H9 (cell line): ENCODE results near the gene PNRC1. TPM values are rescaled to one million over a fixed set of nuclear protein-coding genes. Genes with fewer than 3 reads are reported as not detected.

Experiments
- DNase-seq: peaks from one replicate; pipeline ENCODE4 v3.0.0-alpha.2; 2017
- H2AFZ ChIP-seq: one replicate; pipeline ENCODE4 v1.6.1; 2013; ENCODE audit warnings: mild to moderate bottlenecking, low read length, control low read depth, moderate library complexity
- H2AK5ac ChIP-seq: 2 replicates; pipeline ENCODE4 v1.6.1; 2013; ENCODE audit warnings: low read length, control low read depth, mixed read lengths; ENCODE audit not compliant: insufficient read length
- H2BK120ac ChIP-seq: one replicate; pipeline ENCODE4 v1.6.1; 2013; ENCODE audit warnings: low read depth, mild to moderate bottlenecking, low read length, control low read depth, inconsistent platforms; ENCODE audit not compliant: poor library complexity, severe bottlenecking
- H2BK12ac ChIP-seq: 2 replicates; pipeline ENCODE4 v1.6.1; 2013; ENCODE audit warnings: low read length, control low read depth, mixed read lengths, low read depth; ENCODE audit not compliant: insufficient read length
- H2BK15ac ChIP-seq: 2 replicates; pipeline ENCODE4 v1.6.1; 2013; ENCODE audit warnings: low read depth, low read length, control low read depth
- H2BK20ac ChIP-seq: one replicate; pipeline ENCODE4 v1.6.1; 2013; ENCODE audit warnings: low read depth, mild to moderate bottlenecking, low read length, control low read depth, inconsistent platforms; ENCODE audit not compliant: poor library complexity, severe bottlenecking
- H2BK5ac ChIP-seq: 2 replicates; pipeline ENCODE4 v1.6.1; 2013; ENCODE audit warnings: low read length, control low read depth, mixed read lengths; ENCODE audit not compliant: insufficient read length
- H3K14ac ChIP-seq: 2 replicates; pipeline ENCODE4 v1.6.1; 2013; ENCODE audit warnings: low read length, control low read depth; ENCODE audit not compliant: insufficient read depth
- H3K18ac ChIP-seq: 2 replicates; pipeline ENCODE4 v1.6.1; 2013; ENCODE audit warnings: low read depth, mild to moderate bottlenecking, mixed read lengths, low read length, control low read depth; ENCODE audit not compliant: insufficient read length
- H3K23ac ChIP-seq: 2 replicates; pipeline ENCODE4 v1.6.1; 2013; ENCODE audit warnings: low read length, control low read depth, mixed read lengths, low read depth; ENCODE audit not compliant: insufficient read length
- H3K23me2 ChIP-seq: 2 replicates; pipeline ENCODE4 v1.6.1; 2013; ENCODE audit warnings: low read depth, mild to moderate bottlenecking, mixed read lengths, low read length, control low read depth; ENCODE audit not compliant: insufficient read length, poor library complexity, severe bottlenecking
- H3K27ac ChIP-seq: 2 replicates; pipeline ENCODE4 v1.5.1; 2013; ENCODE audit warnings: low read length, control low read depth, mixed read lengths, low read depth; ENCODE audit not compliant: insufficient read length
- H3K27me3 ChIP-seq: 2 replicates; pipeline ENCODE4 v1.6.1; 2013; ENCODE audit warnings: low read length, control low read depth, inconsistent platforms; ENCODE audit not compliant: insufficient read depth
- H3K4ac ChIP-seq: 2 replicates; pipeline ENCODE4 v1.6.1; 2013; ENCODE audit warnings: low read depth, mild to moderate bottlenecking, control low read depth, inconsistent platforms, low read length, moderate library complexity
- H3K4me1 ChIP-seq: 2 replicates; pipeline ENCODE4 v1.6.1; 2013; ENCODE audit warnings: low read length, control low read depth, inconsistent platforms; ENCODE audit not compliant: insufficient read depth
- H3K4me2 ChIP-seq: 2 replicates; pipeline ENCODE4 v1.6.1; 2013; ENCODE audit warnings: low read length, control low read depth, mixed read lengths; ENCODE audit not compliant: insufficient read length, insufficient read depth
- H3K56ac ChIP-seq: 2 replicates; pipeline ENCODE4 v1.6.1; 2013; ENCODE audit warnings: low read depth, mild to moderate bottlenecking, mixed read lengths, low read length, control low read depth; ENCODE audit not compliant: insufficient read length
- H3K79me1 ChIP-seq: 2 replicates; pipeline ENCODE4 v1.6.1; 2013; ENCODE audit warnings: low read depth, mild to moderate bottlenecking, moderate library complexity, low read length, control low read depth, inconsistent platforms; ENCODE audit not compliant: insufficient read depth, poor library complexity, severe bottlenecking
- H3K79me2 ChIP-seq: 2 replicates; pipeline ENCODE4 v1.6.1; 2013; ENCODE audit warnings: low read length, control low read depth, inconsistent platforms; ENCODE audit not compliant: insufficient read depth
- H3K9ac ChIP-seq: 2 replicates; pipeline ENCODE4 v1.6.1; 2013; ENCODE audit warnings: low read length, control low read depth, mixed read lengths; ENCODE audit not compliant: insufficient read length; ENCODE audit errors: extremely low read depth
- H3K9me3 ChIP-seq: one replicate; pipeline ENCODE4 v1.6.1; 2013; ENCODE audit warnings: low read depth, low read length, inconsistent platforms; ENCODE audit not compliant: control insufficient read depth
- H3T11ph ChIP-seq: one replicate; pipeline ENCODE4 v1.6.1; 2013; ENCODE audit warnings: mild to moderate bottlenecking, low read length, control low read depth, inconsistent platforms
- H4K20me1 ChIP-seq: one replicate; pipeline ENCODE4 v1.6.1; 2013; ENCODE audit not compliant: control insufficient read depth, insufficient read length, insufficient read depth
- H4K5ac ChIP-seq: 2 replicates; pipeline ENCODE4 v1.6.1; 2013; ENCODE audit warnings: low read depth, mild to moderate bottlenecking, mixed read lengths, low read length, control low read depth; ENCODE audit not compliant: insufficient read length
- H4K8ac ChIP-seq: replicated peaks from 2 replicates; pipeline ENCODE4 v1.6.1; 2013; ENCODE audit warnings: low read length, control low read depth, mixed read lengths, low read depth; ENCODE audit not compliant: insufficient read length
- H4K91ac ChIP-seq: 2 replicates; pipeline ENCODE4 v1.6.1; 2013; ENCODE audit warnings: low read depth, mild to moderate bottlenecking, moderate library complexity, mixed read lengths, low read length, control low read depth; ENCODE audit not compliant: insufficient read length
- H3K27ac Mint-ChIP-seq, 3 experiments: 2 replicates in 2 of 3; 3 replicates in 1 of 3; pipeline ENCODE4 v1.8.0; 2020 to 2021; ENCODE audit warnings: mixed read lengths in 3 of 3, mild to moderate bottlenecking in 1 of 3, moderate library complexity in 1 of 3
- H3K27me3 Mint-ChIP-seq: 2 replicates; pipeline ENCODE4 v1.8.0; 2021; ENCODE audit warnings: low read depth, mild to moderate bottlenecking, moderate library complexity, mixed read lengths
- H3K36me3 Mint-ChIP-seq, 3 experiments: 2 replicates in 2 of 3; 3 replicates in 1 of 3; pipeline ENCODE4 v1.8.0; 2020 to 2021; ENCODE audit warnings: low read depth in 3 of 3, mixed read lengths in 3 of 3; ENCODE audit not compliant: insufficient read depth in 1 of 3
- H3K4me1 Mint-ChIP-seq, 2 experiments: 2 replicates each; pipeline ENCODE4 v1.8.0; 2020; ENCODE audit warnings: mixed read lengths in 2 of 2
- H3K4me3 Mint-ChIP-seq, 2 experiments: 2 replicates in 1 of 2; 3 replicates in 1 of 2; pipeline ENCODE4 v1.8.0; 2020 to 2021; ENCODE audit warnings: mild to moderate bottlenecking in 2 of 2, mixed read lengths in 2 of 2, moderate library complexity in 1 of 2
- H3K9me3 Mint-ChIP-seq, 2 experiments: 2 replicates in 1 of 2; 3 replicates in 1 of 2; pipeline ENCODE4 v1.8.0; 2020; ENCODE audit warnings: mild to moderate bottlenecking in 2 of 2, mixed read lengths in 2 of 2, moderate library complexity in 1 of 2
- WGBS: extraction: QIAGEN DNeasy Blood & Tissue Kit; methylation state at CpG from one replicate; pipeline ENCODE4 v1.1.7; 2013; ENCODE audit warnings: missing lambda C conversion rate, low lambda C conversion rate, mixed read lengths; ENCODE audit not compliant: insufficient read length; ENCODE audit errors: extremely low coverage; 5-methylcytosine and 5-hydroxymethylcytosine counted together
- total RNA-seq: library from RNA; stranded (reverse); gene quantifications from 2 replicates; pipeline ENCODE4 v1.2.1, GENCODE V29; 2021
- TF ChIP-seq, protein P1 (sequence below): fragments of 200-600 bp; sonication (generic); conservative IDR thresholded peaks from 3 replicates; pipeline ENCODE4 v1.8.0; 2021; ENCODE audit warnings: antibody characterized with exemption, mild to moderate bottlenecking

PNRC1 gene
- total RNA-seq, 1 experiment from 2014 or later, result 57.4 TPM

DNA sequence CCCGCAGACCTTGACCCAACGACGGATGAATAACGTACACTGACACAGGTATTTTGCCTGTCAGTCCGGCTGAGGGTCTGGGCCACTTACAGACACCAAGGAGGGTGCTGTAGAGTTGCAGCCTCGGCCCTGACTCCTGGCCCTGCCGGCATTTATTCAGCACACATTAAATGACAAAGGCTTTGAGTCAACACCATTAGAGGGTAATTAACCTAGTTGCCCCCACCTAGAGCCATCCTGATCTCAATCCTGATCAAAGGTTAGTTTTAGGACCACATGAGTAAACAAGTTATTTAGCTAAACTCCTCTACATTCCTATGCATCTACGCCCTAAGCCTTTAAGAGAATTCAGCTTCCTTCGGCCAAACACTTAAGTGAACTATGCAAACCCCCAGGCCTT lies 53.4 kb downstream of the PNRC1 start:
- H2BK12ac ChIP-seq, result no peak overlapping the region
- no peak overlapping the region for H2BK15ac ChIP-seq
- peaks cover 54% of the 10 kb centered on the region for H3K27me3 Mint-ChIP-seq
- no peak overlapping the region for H2BK5ac ChIP-seq
- no peaks in the 10 kb centered on the region for H3K79me1 ChIP-seq
- no peak overlapping the region for H3K9ac ChIP-seq
- no peak overlapping the region for H3K4me2 ChIP-seq
- H3K23me2 ChIP-seq, result no peaks in the 10 kb centered on the region
- no peaks in the 10 kb centered on the region for H3K4me1 ChIP-seq
- peaks cover 15% of the 10 kb centered on the region; the same call in 1 of the 2 replicates for H3K27me3 ChIP-seq
- H4K8ac ChIP-seq, result no peak overlapping the region
- peaks cover 2% of the 10 kb centered on the region for H3K9me3 ChIP-seq
- DNase-seq, result peak; percentile 44
- H2AFZ ChIP-seq, result no peak overlapping the region
- no peak overlapping the region for H2BK20ac ChIP-seq
- no peak overlapping the region for H4K5ac ChIP-seq
- no peak overlapping the region for H3K4me3 Mint-ChIP-seq
- WGBS, result no CpG with 5 or more reads among the region's 9 CpGs
- H3K56ac ChIP-seq, result no peak overlapping the region
- H3K9me3 Mint-ChIP-seq, result peaks cover 2 to 4% of the 10 kb centered on the region in 2 experiments; a peak in 3 of 5 replicates
- H3K27ac Mint-ChIP-seq, result no peak overlapping the region
- TF ChIP-seq, protein P1, sequence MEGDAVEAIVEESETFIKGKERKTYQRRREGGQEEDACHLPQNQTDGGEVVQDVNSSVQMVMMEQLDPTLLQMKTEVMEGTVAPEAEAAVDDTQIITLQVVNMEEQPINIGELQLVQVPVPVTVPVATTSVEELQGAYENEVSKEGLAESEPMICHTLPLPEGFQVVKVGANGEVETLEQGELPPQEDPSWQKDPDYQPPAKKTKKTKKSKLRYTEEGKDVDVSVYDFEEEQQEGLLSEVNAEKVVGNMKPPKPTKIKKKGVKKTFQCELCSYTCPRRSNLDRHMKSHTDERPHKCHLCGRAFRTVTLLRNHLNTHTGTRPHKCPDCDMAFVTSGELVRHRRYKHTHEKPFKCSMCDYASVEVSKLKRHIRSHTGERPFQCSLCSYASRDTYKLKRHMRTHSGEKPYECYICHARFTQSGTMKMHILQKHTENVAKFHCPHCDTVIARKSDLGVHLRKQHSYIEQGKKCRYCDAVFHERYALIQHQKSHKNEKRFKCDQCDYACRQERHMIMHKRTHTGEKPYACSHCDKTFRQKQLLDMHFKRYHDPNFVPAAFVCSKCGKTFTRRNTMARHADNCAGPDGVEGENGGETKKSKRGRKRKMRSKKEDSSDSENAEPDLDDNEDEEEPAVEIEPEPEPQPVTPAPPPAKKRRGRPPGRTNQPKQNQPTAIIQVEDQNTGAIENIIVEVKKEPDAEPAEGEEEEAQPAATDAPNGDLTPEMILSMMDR, result no peak
- H3K18ac ChIP-seq, result no peak overlapping the region
- H4K91ac ChIP-seq, result no peak overlapping the region
- no peak overlapping the region for H3K4ac ChIP-seq
- H3K79me2 ChIP-seq, result no peaks in the 10 kb centered on the region
- no peak overlapping the region for H3K14ac ChIP-seq
- H3K23ac ChIP-seq, result no peak overlapping the region
- H3K4me1 Mint-ChIP-seq, result peaks cover 18 to 21% of the 10 kb centered on the region in 2 experiments
- peaks cover 0 to 1% (median under 1%) of the 10 kb centered on the region in 3 experiments; a peak in 2 of 7 replicates for H3K36me3 Mint-ChIP-seq
- no peak overlapping the region for H3T11ph ChIP-seq
- H4K20me1 ChIP-seq, result no peaks in the 10 kb centered on the region
- no peak overlapping the region for H3K27ac ChIP-seq
- no peak overlapping the region for H2BK120ac ChIP-seq
- H2AK5ac ChIP-seq, result no peak overlapping the region
